EH (cell line): ENCODE results near the gene BRD2.
"Not testable (repeated sequence)": the region's sequence is repeated elsewhere in the genome, so short reads cannot be mapped to it uniquely, and the experiment has no call there.

ENCODE experiments used
- DNase-seq: peaks from one replicate; pipeline ENCODE4 v3.0.0-alpha.2; 2015; ENCODE audit warnings: low read depth

Gene BRD2

GRCh38 chr6:32968093-32968866, at the start of gene BRD2:
Gene BRD2, plus strand, starts transcription at chr6:32968594. Its CDS starts 4,305 bp downstream, at chr6:32972899.
- DNase-seq: peak; percentile 97

- no peak for DNase-seq
These were observed 47.7 kb upstream of the BRD2 start for GRCh38 chr6:32920715-32921114.

GRCh38 chr6:32922083-32922482, 46.3 kb upstream of the BRD2 start:
- no peak for DNase-seq

DNA sequence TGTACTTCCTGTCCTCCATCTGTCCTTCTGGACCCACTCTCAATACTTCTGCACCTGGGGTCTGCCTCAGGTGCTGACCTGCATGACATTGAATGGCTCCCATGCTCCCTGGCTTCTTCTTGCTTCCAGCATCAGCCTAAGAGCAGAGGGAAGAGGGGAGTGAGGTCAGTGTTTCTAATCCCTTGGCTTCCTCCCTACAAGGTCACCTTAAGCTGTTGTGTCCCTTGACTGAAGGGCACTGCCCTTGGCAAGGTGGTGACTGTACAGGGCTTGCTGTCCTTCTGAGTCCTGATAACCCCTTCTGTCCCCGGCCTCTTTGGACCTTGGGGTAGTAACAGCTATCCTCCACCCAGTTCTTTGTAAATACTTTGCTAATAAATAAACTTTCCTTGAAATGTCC, 37.2 kb upstream of the BRD2 start:
- no peak for DNase-seq

DNA sequence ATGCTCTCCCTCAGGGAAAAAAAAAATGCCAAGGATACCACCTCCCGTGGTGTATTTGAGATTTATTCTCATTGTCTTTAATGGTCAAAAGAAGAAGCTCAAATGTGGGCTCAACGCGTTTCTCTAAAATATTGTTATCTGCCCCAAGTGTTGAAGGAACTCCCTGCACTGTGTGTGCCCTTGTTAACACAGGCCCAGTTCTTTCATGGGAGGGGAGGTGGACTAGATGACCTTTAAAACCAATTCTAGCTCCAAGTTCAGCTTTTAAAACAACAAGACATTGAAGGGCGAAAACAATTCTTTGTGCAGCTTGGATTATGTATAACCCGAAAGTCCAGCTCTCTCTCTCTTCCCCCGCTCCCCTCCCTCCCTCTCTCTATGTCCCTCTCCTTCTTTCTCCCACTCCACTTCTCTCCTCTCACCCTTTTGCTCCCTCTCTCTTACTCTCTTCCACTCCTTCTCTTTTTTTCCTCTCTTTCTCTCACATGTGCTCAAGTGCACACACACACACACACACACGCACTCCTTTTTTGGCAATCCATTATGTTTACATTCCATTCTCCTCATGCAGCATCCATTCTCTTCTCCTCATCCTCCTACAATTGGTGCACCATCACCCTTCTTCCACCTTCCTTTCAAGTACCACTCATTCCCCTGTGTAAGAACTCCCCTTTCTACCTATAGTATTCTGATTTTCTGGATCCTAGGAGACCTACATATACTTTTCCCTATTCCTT, 36.1 kb upstream of the BRD2 start:
- peak; percentile 61 for DNase-seq

DNA sequence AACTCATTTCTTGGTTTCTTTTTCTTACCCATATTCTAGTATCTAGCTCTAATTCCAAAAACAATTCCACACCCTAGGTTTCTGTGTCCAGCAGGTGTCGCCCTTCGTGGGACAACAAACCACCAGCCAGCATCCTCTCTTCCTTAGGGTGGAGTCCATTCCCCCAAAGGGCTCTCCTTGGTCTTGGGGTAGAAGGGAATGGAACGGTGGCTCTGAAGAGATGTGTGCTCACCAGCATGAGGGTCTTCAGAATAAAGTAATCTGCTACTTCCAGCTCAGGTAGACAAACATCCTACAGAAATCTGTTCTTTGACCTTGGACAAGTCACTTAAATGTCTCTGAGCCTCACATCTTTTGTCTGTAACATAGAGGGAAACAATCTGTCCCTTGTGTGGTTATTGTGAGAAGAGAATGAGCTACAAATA, 34.7 kb upstream of the BRD2 start:
- peak; percentile 77 for DNase-seq

DNA sequence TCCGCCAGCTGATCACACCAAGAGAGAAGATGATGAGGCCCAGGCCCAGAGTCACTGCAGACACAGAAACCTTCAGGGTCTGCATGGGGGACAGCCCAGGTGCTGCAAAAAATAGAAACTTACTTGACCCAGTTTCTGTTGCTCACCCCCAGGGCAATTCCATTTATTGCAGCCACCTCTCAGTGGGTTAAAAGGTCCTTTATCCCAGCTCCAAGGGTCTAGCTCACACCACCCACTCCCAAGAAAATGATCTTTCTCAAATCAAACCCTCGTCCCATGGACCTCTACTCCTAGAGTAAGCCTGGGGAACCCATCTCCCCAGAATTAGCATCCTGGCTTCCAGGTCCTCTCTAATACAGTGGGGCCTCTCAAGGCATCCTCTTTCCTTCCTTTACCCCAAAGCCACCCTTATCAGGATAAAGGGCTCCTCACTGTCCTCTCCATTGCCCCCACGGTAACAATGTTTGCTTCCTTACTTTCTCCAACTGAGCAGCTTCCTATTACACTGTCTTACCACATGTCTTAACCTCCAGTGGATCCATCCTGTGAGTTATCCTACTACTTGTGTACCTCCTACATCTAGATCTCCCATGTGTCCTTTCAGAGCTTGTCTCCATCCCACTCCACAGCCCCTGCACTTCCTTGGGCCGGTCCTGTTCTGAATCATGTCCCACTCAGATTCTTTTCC, 32.7 kb upstream of the BRD2 start:
- DNase-seq: no peak

- no peak for DNase-seq
These were observed 31.9 kb upstream of the BRD2 start for GRCh38 chr6:32936239-32937152.

GRCh38 chr6:32937230-32937633, 31.2 kb upstream of the BRD2 start:
- DNase-seq: no peak

DNA sequence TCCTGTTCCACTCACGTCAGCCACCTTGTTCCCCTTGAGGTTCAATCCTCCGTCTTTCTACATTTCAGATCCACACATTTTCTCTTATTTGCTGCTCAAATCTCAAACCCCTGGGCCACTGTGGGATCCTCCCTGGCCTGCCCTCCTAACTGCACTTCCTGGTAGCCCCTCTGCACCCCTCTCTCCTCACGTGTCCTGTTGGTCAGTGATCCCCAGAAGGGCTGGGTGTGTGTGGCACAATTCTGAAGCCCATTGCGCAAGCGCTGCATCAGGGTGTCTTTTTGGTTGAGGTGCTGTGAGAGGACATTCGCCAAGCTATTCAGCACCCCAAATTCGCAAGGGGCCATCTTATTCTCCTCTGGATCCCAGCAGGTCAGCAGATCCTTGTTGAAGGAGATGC, 29.9 kb upstream of the BRD2 start:
- no peak for DNase-seq

- peak; percentile 77 for DNase-seq
These were observed 27.7 kb upstream of the BRD2 start, which contains the start of gene HLA-DMB for GRCh38 chr6:32940656-32941213. Gene HLA-DMB, minus strand, starts transcription at chr6:32941028. Its CDS starts 221 bp downstream, at chr6:32940807.

GRCh38 chr6:32941214-32941768, 27.1 kb upstream of the BRD2 start:
- DNase-seq: no peak

- DNase-seq: not testable (repeated sequence)
These were observed 25.8 kb upstream of the BRD2 start for GRCh38 chr6:32942555-32943123.

DNA sequence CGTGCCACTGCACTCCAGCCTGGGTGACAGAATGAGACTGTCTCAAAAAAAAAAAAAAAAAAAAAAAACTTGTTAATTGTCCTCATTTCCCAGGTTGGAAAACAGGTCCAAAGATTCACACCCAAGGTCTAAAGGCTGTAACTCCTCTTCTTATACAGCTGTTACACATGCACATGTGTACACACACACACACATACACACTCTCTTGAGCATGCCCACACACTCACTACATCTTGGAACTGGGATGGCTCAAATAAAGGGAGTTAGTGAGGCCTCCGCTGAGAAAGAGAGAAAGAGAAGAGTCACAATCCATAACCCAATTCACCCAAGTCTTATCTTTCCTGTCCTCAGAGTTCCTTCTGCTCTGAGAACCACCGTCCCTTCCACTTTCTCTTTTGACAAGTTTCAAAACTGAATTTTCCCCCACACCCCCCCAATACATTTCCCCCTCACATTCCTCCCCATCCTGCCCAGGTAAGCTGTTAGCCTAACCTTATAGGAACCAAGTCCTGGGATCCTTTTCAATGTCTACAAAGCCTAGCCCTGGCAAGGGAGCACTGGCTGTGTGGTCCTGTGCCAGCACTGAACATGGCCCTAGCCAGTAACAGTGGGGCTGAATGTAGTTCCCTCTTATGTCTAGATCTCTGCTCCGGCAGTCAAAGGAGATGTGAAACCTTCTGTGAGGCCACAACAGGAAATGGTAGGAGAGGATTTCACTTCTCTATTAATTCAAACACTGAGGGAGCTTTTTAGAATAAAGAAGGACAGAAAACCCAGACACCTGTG, 24.3 kb upstream of the BRD2 start:
- no peak for DNase-seq

GRCh38 chr6:32945108-32945760, 23.2 kb upstream of the BRD2 start:
- DNase-seq: no peak

DNA sequence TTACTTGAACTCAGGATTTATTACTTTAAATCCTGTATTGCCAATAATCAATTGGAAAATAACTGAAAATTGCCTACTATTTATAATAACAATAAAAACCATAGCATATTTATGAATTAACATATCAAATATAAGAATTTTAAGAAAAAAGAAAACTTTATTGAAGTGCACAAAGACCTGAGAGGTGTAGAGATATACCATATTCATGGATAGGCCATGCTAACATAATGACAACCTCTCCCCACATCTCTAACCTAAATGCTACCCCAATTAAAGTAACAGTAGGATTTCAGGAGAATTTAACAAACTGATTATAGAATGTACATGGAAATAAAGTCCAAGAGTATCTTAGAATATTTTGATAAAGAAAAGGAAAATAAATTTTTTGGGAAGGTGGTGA, 22.4 kb upstream of the BRD2 start:
- DNase-seq: no peak

- DNase-seq: no peak
These were observed 21.5 kb upstream of the BRD2 start for GRCh38 chr6:32946893-32947292.

DNA sequence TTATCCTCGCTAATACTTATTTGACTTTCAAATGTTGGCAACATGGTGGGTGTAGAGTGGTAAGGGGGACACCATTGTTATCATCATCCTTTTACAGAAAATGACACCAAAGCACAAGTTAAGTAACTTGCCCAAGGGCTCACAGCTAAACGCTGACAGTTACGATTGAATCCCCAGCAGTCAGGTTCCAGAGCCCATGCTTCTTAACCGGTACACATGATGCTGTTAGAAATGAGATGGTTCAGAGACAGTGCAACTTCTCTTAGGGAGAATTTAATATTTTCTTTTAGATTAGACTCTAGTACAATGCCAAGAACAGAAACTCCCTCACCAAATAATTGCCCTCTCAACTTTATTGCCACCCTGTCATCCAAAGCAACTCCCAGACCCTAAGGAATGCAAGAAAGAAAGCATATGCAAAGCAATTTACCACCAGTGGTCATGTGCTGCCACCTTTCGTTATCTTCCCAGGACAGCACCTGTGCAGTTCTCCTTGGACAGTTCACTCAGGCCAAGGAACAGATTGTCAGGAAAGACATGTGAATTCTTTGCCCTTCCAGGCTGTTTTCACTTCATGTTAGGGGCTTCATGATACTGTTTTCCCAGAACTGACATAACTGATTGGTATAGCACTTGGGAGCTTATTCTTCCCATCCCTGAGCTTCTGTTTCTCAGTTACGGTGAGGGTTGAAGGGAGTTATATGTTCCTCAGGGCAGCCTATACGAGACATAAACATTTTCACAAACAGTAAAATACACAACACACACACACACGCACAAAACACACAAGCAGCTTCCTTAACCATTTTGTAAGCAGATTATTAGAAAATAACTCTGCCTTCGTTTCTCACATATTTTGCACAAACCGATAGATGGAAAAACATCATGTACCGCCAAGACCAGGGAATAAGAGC, 20.6 kb upstream of the BRD2 start:
- peak; percentile 60 for DNase-seq
